Fibroblast of pulmonary artery (primary cell): Measurements from ENCODE around the gene FOXE3.

Experiments
- DNase-seq: peaks from one replicate; pipeline ENCODE4 v3.0.0-alpha.2; 2010; ENCODE audit warnings: low read depth
- H3K4me3 ChIP-seq: replicated peaks from 2 replicates; pipeline ENCODE4 v1.5.1; 2011; ENCODE audit warnings: low read depth, mild to moderate bottlenecking, control low read depth, low read length, moderate library complexity
- CTCF ChIP-seq: IDR thresholded peaks from 2 replicates; pipeline ENCODE4 v1.5.1; 2011; ENCODE audit warnings: mild to moderate bottlenecking, control low read depth, low read length, inconsistent platforms; ENCODE audit errors: missing control alignments

Gene FOXE3

GRCh38 chr1:47403321-47403910 lies 12.7 kb upstream of the FOXE3 start:
- DNase-seq, result no peak
- no peak for TF ChIP-seq CTCF
- no peak overlapping the region for H3K4me3 ChIP-seq

- no peak for TF ChIP-seq CTCF
- no peak for DNase-seq
- H3K4me3 ChIP-seq, result no peak overlapping the region
Observed at GRCh38 chr1:47405697-47406096, 10.4 kb upstream of the FOXE3 start.

GRCh38 chr1:47406966-47407365 lies 9.1 kb upstream of the FOXE3 start:
- TF ChIP-seq CTCF, result no peak
- no peak for DNase-seq
- H3K4me3 ChIP-seq, result no peak overlapping the region

DNA sequence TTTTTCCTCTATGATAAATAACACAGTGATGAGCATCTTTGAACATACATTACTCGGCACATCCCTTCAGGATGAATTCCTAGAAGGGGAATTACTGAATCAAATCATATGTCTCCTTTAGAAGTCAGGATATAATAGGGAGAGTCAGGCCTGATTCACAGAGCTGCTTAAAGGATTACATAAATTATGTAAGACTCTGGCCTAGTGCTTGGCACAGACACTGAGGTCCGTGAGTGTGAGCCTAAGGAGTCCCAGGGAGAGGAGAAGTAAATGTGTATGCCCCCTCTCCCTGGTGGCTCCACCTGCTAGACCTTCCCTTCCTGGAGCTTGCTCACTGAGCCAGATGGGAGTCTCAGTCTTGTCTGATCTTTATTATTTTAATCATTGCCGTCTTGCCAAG lies 8.6 kb upstream of the FOXE3 start:
- H3K4me3 ChIP-seq, result no peak overlapping the region
- DNase-seq, result no peak
- TF ChIP-seq CTCF, result no peak

GRCh38 chr1:47409311-47410067 lies 6.6 kb upstream of the FOXE3 start:
- no peak overlapping the region for H3K4me3 ChIP-seq
- TF ChIP-seq CTCF, result no peak
- peak; percentile 77 for DNase-seq

DNA sequence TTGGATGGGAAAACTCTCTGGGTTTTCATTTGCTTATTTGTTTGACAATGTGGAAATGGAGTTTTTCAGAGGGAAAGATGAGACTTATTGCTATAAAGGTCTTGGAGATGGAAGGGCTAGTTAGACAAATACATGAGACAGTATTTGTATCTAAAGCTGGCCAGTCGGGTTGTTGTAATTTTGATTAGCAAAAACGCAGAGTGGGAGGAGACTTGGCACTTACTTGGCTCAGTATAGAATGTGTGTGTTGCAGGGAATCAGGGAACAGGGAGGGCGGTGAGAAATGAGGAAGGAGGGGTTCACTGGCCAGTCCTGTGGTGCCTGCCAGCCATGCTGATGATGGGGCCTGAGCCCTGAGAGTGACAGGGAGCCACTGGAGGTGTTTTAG lies 6.0 kb upstream of the FOXE3 start:
- no peak for DNase-seq
- H3K4me3 ChIP-seq, result no peak overlapping the region
- no peak for TF ChIP-seq CTCF

DNA sequence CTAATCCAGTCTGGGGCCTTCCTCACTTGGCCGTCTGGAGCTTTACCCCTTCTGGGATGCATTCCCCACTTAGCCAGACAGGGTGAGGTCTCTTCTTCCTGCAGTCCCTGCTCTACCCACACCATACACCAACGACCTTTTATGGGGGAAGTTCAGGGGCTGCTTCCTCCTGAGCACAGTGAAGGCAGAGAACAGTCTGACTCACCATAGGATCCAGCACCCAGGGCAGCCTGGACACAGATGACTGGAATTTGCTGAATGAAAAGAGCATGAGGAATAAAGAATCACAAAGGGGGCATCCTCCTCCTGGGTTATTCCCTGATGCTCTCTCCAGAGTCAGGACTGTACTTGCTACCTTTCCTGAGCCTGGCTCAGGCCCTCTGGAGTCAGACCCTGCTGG lies 4.6 kb upstream of the FOXE3 start:
- TF ChIP-seq CTCF, result no peak
- H3K4me3 ChIP-seq, result no peak overlapping the region
- no peak for DNase-seq
